Left lung (tissue), 10 donors: Measurements from ENCODE around the gene ATRN. TPM values are rescaled to one million over a fixed set of nuclear protein-coding genes. Genes with fewer than 3 reads are reported as not detected.

Experiments
- ATAC-seq: fragments of 200-7000 bp; cut with Tn5 transposase; one replicate; pipeline ENCODE4 v1.9.1; 2020; ENCODE audit warnings: moderate library complexity
- DNase-seq, 4 donors: peaks; one replicate each; pipeline ENCODE4 v3.0.0-alpha.2; 2013 to 2020
- H3K27ac ChIP-seq, 2 donors: fragments of 200-600 bp; sonication (generic) in 1 of 2; one replicate each; pipeline versions ENCODE4 v1.5.0 to v1.8.0; 2020 to 2021
- H3K27me3 ChIP-seq, 2 donors: fragments of 200-600 bp; sonication (generic) in 1 of 2; one replicate each; pipeline versions ENCODE4 v1.5.0 to v1.8.0; 2020 to 2021
- H3K36me3 ChIP-seq, 2 donors: fragments of 200-600 bp; sonication (generic) in 1 of 2; one replicate each; pipeline versions ENCODE4 v1.5.0 to v1.8.0; 2020 to 2021
- H3K4me1 ChIP-seq, 2 donors: fragments of 200-600 bp; one replicate each; pipeline ENCODE4 v1.8.0; 2021
- H3K4me3 ChIP-seq, 2 donors: fragments of 200-600 bp; sonication (generic) in 1 of 2; one replicate each; pipeline versions ENCODE4 v1.5.0 to v1.8.0; 2020 to 2021; ENCODE audit warnings: mild to moderate bottlenecking in 1 of 2
- H3K9me3 ChIP-seq, 2 donors: fragments of 200-600 bp; sonication (generic) in 1 of 2; one replicate each; pipeline versions ENCODE4 v1.5.0 to v1.8.0; 2020 to 2021
- CTCF ChIP-seq, 2 donors: fragments of 200-600 bp; sonication (generic) in 1 of 2; IDR thresholded peaks; one replicate each; pipeline versions ENCODE4 v1.5.0 to v1.8.0; 2021; ENCODE audit warnings: antibody characterized with exemption in 2 of 2
- intact Hi-C, 2 donors: fragments of 100-400 bp; cut with DNase I; formaldehyde crosslinking; loops; one replicate each; pipeline versions ENCODE4 v1.11.2 to v1.14.2; 2022
- polyA plus RNA-seq, 6 donors: library from polyadenylated mRNA; unstranded; fragments of 120-200 nt; gene quantifications; one replicate each; pipeline ENCODE4 v1.2.1, GENCODE V29; 2013; ENCODE audit not compliant: insufficient read length in 6 of 6
- total RNA-seq, 2 donors: library from RNA; stranded (reverse); fragmentation: NEBNext Ultra II Directional; extraction: Animal tissue kit (Norgen Biotek cat#: 25700); gene quantifications; one replicate each; pipeline ENCODE4 v1.2.1, GENCODE V29; 2021
- donor health status: DM: no; HTN: yes; CAD: no.
- donor health status: DM: no; HTN: no; CAD: no.

ATRN gene
- total and polyA plus RNA-seq, 8 donors = 28.8 to 39.5 (median 35.6) TPM

GRCh38 chr20:3563133-3563532 is 92.3 kb downstream of the ATRN start:
- peaks cover 0 to 13% of the 10 kb centered on the region in 2 donors for H3K4me1 ChIP-seq
- H3K36me3 ChIP-seq = peaks cover 0 to 36% of the 10 kb centered on the region in 2 donors
- no peak overlapping the region for H3K27ac ChIP-seq
- no peak overlapping the region for H3K4me3 ChIP-seq
- H3K27me3 ChIP-seq = no peaks in the 10 kb centered on the region
- intact Hi-C loops = no loop called here
- no peaks in the 10 kb centered on the region for H3K9me3 ChIP-seq
- no peak for TF ChIP-seq CTCF (IDR thresholded peaks at IDR 0.05)
- DNase-seq (peak in 2 of 4 donors; percentile 74 to 82), ATAC-seq (peak; percentile 35)

DNA sequence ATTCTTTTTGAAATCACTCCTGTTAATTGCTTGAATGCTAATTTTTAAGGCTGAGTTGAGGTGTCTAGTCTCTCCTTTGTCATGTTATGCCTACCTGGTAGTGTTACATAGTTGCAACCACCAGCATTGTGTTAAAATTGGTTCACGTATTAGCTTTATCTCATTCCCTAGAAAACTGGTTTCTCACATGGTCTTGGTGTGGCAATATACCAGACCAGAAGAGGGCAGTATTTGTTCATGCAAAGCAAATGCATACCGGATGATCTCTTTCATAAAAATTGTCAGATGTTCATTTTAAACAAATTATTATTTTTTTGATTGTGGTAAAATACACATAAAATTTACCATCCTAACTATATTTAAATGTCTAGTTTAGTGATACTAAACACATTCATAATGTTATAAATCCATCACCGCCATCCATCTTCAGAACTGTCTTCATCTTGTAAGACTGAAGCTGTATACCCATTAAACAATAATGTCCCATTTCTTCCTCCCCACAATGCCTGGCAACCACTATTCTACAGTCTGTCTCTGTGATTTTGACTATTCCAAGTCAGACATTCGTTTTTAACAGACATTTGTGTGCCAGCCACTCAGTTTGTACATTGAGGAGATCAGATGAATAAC is 92.8 kb downstream of the ATRN start:
- peak; percentile 54 to 63 for TF ChIP-seq CTCF (IDR thresholded peaks at IDR 0.05)

DNA sequence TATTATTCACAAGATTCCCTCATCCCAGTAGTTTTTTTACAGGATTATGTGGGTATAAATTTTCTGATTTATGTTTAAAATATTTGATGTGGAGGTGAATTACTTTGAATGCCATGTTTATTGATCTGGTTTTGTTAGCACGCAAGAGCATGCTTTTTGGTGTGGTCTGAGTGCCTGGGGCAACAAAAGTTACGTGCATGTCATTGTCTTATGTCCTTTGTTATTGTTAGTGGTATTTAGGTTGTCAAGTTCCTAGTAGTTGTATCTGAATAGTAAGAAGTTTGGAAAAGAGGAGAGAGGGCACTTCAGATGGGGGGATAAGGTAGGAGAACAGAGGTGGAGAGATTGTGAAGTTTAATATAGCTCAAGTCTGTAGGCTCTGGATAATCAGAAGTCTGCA is 95.0 kb downstream of the ATRN start:
- Histone ChIP-seq H3K4me1 (no peaks in the 10 kb centered on the region), H3K36me3 (peaks cover 0 to 32% of the 10 kb centered on the region in 2 donors), H3K27ac (no peak overlapping the region), H3K9me3 (no peaks in the 10 kb centered on the region), H3K27me3 (no peaks in the 10 kb centered on the region), H3K4me3 (no peak overlapping the region)
- no peak for TF ChIP-seq CTCF (IDR thresholded peaks at IDR 0.05)
- DNase-seq (no peak), ATAC-seq (no peak)
- intact Hi-C loops = no loop called here

More for the DNA sequence above, 92.8 kb downstream of the ATRN start:
- Histone ChIP-seq H3K9me3 (no peaks in the 10 kb centered on the region), H3K27me3 (no peaks in the 10 kb centered on the region), H3K27ac (no peak overlapping the region), H3K4me1 (peaks cover 0 to 13% of the 10 kb centered on the region in 2 donors), H3K4me3 (no peak overlapping the region), H3K36me3 (peaks cover 0 to 36% of the 10 kb centered on the region in 2 donors)
- DNase-seq = peak in 2 of 4 donors; percentile 54 to 71
- ATAC-seq = peak; percentile 87
- intact Hi-C loops = no loop called here

DNA sequence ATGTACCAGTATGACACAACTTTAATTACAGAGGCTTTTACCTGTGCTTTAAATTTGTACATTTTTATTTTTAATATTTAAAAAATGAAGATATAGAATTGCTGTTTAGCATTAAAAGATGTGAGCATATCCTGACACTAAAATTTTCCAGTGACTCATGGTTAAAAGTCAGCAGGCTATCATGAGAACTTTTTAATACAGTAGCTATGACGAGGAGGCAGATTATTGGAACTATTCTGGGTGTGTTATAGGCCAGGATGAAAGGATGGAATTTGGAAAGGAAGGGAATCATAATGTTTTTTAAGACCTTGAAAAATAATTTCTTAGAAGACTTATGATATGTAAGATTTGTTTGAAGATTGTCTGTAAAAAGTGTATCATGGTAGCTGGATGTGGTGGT is 101.3 kb downstream of the ATRN start:
- H3K4me1 ChIP-seq = no peaks in the 10 kb centered on the region
- no peaks in the 10 kb centered on the region for H3K27me3 ChIP-seq
- DNase-seq = no peak
- H3K9me3 ChIP-seq = no peaks in the 10 kb centered on the region
- no peak overlapping the region for H3K27ac ChIP-seq
- no peak overlapping the region for H3K4me3 ChIP-seq
- peaks cover 0 to 44% of the 10 kb centered on the region in 2 donors for H3K36me3 ChIP-seq
- TF ChIP-seq CTCF (IDR thresholded peaks at IDR 0.05) = no peak
- intact Hi-C loops = no loop called here
- ATAC-seq = no peak

DNA sequence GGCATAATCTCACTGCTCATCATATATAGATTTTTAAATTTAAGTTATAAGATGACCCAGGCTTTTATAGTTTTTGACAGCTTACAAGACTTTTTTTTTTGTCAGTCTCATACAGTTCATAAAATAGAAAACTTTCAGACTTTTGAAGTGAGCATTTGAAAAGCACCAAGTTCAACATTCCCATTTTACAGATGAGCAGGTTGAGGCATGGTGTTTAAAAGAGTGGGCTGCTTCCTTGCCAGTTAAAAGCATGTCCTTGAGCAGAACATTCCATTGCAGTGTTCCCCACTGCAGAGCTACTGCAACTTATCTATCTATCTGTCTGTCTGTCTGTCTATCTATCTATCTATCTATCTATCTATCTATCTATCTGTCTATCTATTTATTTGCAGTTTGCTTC is 105.5 kb downstream of the ATRN start:
- Histone ChIP-seq H3K36me3 (peaks cover 0 to 66% of the 10 kb centered on the region in 2 donors), H3K27me3 (no peaks in the 10 kb centered on the region), H3K4me1 (no peaks in the 10 kb centered on the region), H3K9me3 (no peaks in the 10 kb centered on the region), H3K4me3 (no peak overlapping the region), H3K27ac (no peak overlapping the region)
- intact Hi-C loops = no loop called here
- no peak for DNase-seq
- TF ChIP-seq CTCF (IDR thresholded peaks at IDR 0.05) = no peak
- ATAC-seq = no peak
